G401 (cell line): ENCODE data around the gene BRIX1. TPM values are rescaled to one million over a fixed set of nuclear protein-coding genes. Genes with fewer than 3 reads are reported as not detected.
"Not testable (repeated sequence)": the region's sequence is repeated elsewhere in the genome, so short reads cannot be mapped to it uniquely, and the experiment has no call there.

Experiments
- DNase-seq: peaks from one replicate; pipeline ENCODE4 v3.0.0-alpha.2; 2015; ENCODE audit warnings: low spot score
- in situ Hi-C: cut with HindIII; loops from 2 replicates; pipeline ENCODE4 v1.10.0; 2016; ENCODE audit warnings: low sequenced_read_pairs, mixed read lengths
- total RNA-seq: library from RNA; depleted of rRNA; stranded (reverse); fragments of >200 nt; shearing (Covaris generic); gene quantifications from 2 replicates; pipeline ENCODE4 v1.2.3, GENCODE V29; 2014; rRNA removed

Gene BRIX1
- total RNA-seq, 1 experiment from 2014 or later: 66.5 TPM

DNA sequence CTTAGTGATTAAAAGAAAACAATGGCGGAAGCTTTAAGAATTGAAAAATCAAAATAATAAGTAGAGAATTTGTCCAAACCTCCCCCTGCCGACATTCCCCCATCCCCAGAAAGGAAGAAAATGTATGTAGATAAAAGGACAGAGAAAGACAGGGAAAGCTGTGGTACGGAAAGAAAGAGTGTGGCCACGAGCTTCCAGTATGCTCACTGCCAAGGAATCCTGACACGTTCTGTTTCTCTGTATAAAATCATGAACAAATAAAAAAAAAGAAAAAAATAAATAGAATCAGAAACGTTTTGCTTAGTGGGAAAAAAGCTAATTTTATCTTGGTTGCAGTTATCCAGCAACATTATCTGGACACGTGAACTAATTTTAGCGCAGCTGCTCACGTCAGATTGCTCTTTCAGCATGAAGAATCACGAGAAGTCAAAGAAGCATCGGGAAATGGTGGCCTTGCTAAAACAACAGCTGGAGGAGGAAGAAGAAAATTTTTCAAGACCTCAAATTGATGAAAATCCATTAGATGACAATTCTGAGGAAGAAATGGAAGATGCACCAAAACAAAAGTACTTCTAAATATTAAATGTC is 29.0 kb downstream of the BRIX1 start:
- DNase-seq: no peak
- in situ Hi-C loops: no loop called here

- in situ Hi-C loops: no loop called here
- DNase-seq: no peak
Measured at GRCh38 chr5:34957321-34957720, 41.8 kb downstream of the BRIX1 start.

- in situ Hi-C loops: no loop called here
- DNase-seq: peak; percentile 45
Measured at GRCh38 chr5:34957857-34958690, 42.6 kb downstream of the BRIX1 start.

- DNase-seq: no peak
- in situ Hi-C loops: no loop called here
Measured at GRCh38 chr5:34959323-34959722, 43.8 kb downstream of the BRIX1 start.

- in situ Hi-C loops: no loop called here
- DNase-seq: no peak
Measured at GRCh38 chr5:34967540-34967939, 52.0 kb downstream of the BRIX1 start.

- in situ Hi-C loops: no loop called here
- DNase-seq: no peak
Measured at GRCh38 chr5:34968258-34968657, 52.7 kb downstream of the BRIX1 start.

- in situ Hi-C loops: no loop called here
- no peak for DNase-seq
Measured at GRCh38 chr5:34970552-34970951, 55.0 kb downstream of the BRIX1 start.

GRCh38 chr5:34971655-34972054 is 56.1 kb downstream of the BRIX1 start:
- DNase-seq, in situ Hi-C loops: not testable (repeated sequence)

Other genes with a start within 250 kb of the BRIX1 start
- gene TTC23L, start 76.5 kb upstream of the BRIX1 start, total RNA-seq: not detected in 2 replicates
- 35.3 and 38.9 TPM in 2 replicates for gene RAD1, start 207 bp upstream of the BRIX1 start, total RNA-seq
- gene DNAJC21, start 13.8 kb downstream of the BRIX1 start, total RNA-seq: 10.1 and 16.3 TPM in 2 replicates
- not detected in 2 replicates for gene AGXT2, start 132.2 kb downstream of the BRIX1 start, total RNA-seq